OCI-LY1 (cell line): ENCODE measurements around the gene SLC26A2.

Source experiments
- H2AFZ ChIP-seq: fragments of 200-600 bp; sonication (generic), shearing (Covaris generic); 2 replicates; pipeline ENCODE4 v1.6.0; 2014; ENCODE audit warnings: antibody characterized with exemption, mild to moderate bottlenecking, low read length
- H3F3A ChIP-seq: fragments of 200-600 bp; sonication (generic), shearing (Covaris generic); 2 replicates; pipeline ENCODE4 v1.6.0; 2014; ENCODE audit warnings: mild to moderate bottlenecking, antibody characterized with exemption, low read length, moderate library complexity; ENCODE audit not compliant: insufficient read depth
- H3K27ac ChIP-seq: fragments of 200-600 bp; sonication (generic); 2 replicates; pipeline ENCODE4 v1.5.1; 2014; ENCODE audit warnings: low read length, mixed run types, mild to moderate bottlenecking, low read depth; ENCODE audit not compliant: poor library complexity, severe bottlenecking
- H3K27me3 ChIP-seq: fragments of 200-600 bp; sonication (generic); 2 replicates; pipeline ENCODE4 v1.6.0; 2014; ENCODE audit warnings: antibody characterized with exemption, mild to moderate bottlenecking, low read length, moderate library complexity; ENCODE audit not compliant: insufficient read depth
- H3K36me3 ChIP-seq: fragments of 200-600 bp; sonication (generic); 2 replicates; pipeline ENCODE4 v1.6.1; 2014; ENCODE audit warnings: mild to moderate bottlenecking, antibody characterized with exemption, low read length, moderate library complexity, mixed read lengths; ENCODE audit not compliant: insufficient read depth
- H3K4me1 ChIP-seq: fragments of 200-600 bp; sonication (generic); 2 replicates; pipeline ENCODE4 v1.5.1; 2014; ENCODE audit warnings: mild to moderate bottlenecking, low read length, moderate library complexity; ENCODE audit not compliant: insufficient read depth, severe bottlenecking
- H3K4me2 ChIP-seq: fragments of 200-600 bp; sonication (generic), shearing (Covaris generic); 2 replicates; pipeline ENCODE4 v1.6.1; 2014; ENCODE audit warnings: low read length
- H3K4me3 ChIP-seq: fragments of 200-600 bp; sonication (generic); 2 replicates; pipeline ENCODE4 v1.5.1; 2014; ENCODE audit warnings: low read length, low read depth, mild to moderate bottlenecking, mixed read lengths; ENCODE audit not compliant: poor library complexity, severe bottlenecking
- H3K79me2 ChIP-seq: fragments of 200-600 bp; shearing (Covaris generic); 2 replicates; pipeline ENCODE4 v1.6.1; 2016; ENCODE audit warnings: mixed run types, low read length, mixed read lengths; ENCODE audit not compliant: insufficient read depth
- H3K9ac ChIP-seq: fragments of 200-600 bp; sonication (generic), shearing (Covaris generic); 2 replicates; pipeline ENCODE4 v1.6.1; 2014; ENCODE audit warnings: mild to moderate bottlenecking, low read length, mixed read lengths
- H3K9me2 ChIP-seq: fragments of 200-600 bp; sonication (generic), shearing (Covaris generic); 2 replicates; pipeline ENCODE4 v1.6.1; 2014; ENCODE audit warnings: low read depth, mild to moderate bottlenecking, low read length, mixed read lengths
- H3K9me3 ChIP-seq: fragments of 200-600 bp; shearing (Covaris generic); 2 replicates; pipeline ENCODE4 v1.6.1; 2014; ENCODE audit warnings: low read length, mixed read lengths
- H4K20me1 ChIP-seq: fragments of 200-600 bp; sonication (generic), shearing (Covaris generic); 2 replicates; pipeline ENCODE4 v1.6.0; 2016; ENCODE audit warnings: mild to moderate bottlenecking, low read length; ENCODE audit not compliant: insufficient read depth
- EZH2 ChIP-seq: fragments of 200-600 bp; sonication (generic), shearing (Covaris generic); IDR thresholded peaks from 2 replicates; pipeline ENCODE4 v1.8.0; 2017; ENCODE audit warnings: borderline replicate concordance, mixed run types, mild to moderate bottlenecking, antibody characterized with exemption, low read length, moderate library complexity, mixed read lengths
- TF ChIP-seq, protein P1 (sequence below): fragments of 200-600 bp; sonication (generic), shearing (Covaris generic); IDR thresholded peaks from 2 replicates; pipeline ENCODE4 v1.5.1; 2017; ENCODE audit warnings: mild to moderate bottlenecking, antibody characterized with exemption, low read length, moderate library complexity, mixed read lengths

Gene SLC26A2

DNA sequence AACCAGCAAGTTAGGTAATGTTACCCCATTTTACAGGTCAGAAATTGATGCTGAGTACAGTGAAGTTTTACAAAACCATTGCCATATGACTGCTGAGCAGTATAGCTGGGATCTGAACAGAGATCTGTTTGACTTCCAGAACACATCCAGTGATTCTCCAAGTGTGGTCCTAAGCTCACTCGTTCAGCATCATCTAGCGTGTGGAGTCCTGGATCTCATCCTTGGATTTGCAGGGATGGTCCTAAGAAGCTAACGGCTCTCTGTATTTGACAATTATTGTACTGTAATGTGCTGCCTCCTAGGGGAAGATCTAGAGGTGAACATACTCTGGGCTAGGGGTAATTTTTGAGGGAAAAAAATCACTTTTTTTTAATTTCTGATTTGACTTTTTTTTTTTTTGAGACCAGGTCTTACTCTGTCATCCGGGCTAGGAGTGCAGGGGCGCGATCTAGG is 1.4 kb downstream of the SLC26A2 start:
- H3K79me2 ChIP-seq: no peaks in the 10 kb centered on the region
- H3K9me2 ChIP-seq: no peaks in the 10 kb centered on the region
- H3K9ac ChIP-seq: no peak overlapping the region; the same call in 1 of the 2 replicates
- H3K36me3 ChIP-seq: no peaks in the 10 kb centered on the region
- no peak overlapping the region for H2AFZ ChIP-seq
- no peak overlapping the region for H3K4me3 ChIP-seq
- TF ChIP-seq EZH2: no peak
- TF ChIP-seq, protein P1, sequence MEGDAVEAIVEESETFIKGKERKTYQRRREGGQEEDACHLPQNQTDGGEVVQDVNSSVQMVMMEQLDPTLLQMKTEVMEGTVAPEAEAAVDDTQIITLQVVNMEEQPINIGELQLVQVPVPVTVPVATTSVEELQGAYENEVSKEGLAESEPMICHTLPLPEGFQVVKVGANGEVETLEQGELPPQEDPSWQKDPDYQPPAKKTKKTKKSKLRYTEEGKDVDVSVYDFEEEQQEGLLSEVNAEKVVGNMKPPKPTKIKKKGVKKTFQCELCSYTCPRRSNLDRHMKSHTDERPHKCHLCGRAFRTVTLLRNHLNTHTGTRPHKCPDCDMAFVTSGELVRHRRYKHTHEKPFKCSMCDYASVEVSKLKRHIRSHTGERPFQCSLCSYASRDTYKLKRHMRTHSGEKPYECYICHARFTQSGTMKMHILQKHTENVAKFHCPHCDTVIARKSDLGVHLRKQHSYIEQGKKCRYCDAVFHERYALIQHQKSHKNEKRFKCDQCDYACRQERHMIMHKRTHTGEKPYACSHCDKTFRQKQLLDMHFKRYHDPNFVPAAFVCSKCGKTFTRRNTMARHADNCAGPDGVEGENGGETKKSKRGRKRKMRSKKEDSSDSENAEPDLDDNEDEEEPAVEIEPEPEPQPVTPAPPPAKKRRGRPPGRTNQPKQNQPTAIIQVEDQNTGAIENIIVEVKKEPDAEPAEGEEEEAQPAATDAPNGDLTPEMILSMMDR: peak; percentile 72
- H4K20me1 ChIP-seq: no peaks in the 10 kb centered on the region
- no peaks in the 10 kb centered on the region for H3K9me3 ChIP-seq
- H3K27ac ChIP-seq: peak overlapping the region; percentile 29
- H3K27me3 ChIP-seq: no peaks in the 10 kb centered on the region
- peaks cover 24% of the 10 kb centered on the region for H3K4me1 ChIP-seq
- peak overlapping the region; percentile 74 for H3K4me2 ChIP-seq
- no peaks in the 10 kb centered on the region for H3F3A ChIP-seq

DNA sequence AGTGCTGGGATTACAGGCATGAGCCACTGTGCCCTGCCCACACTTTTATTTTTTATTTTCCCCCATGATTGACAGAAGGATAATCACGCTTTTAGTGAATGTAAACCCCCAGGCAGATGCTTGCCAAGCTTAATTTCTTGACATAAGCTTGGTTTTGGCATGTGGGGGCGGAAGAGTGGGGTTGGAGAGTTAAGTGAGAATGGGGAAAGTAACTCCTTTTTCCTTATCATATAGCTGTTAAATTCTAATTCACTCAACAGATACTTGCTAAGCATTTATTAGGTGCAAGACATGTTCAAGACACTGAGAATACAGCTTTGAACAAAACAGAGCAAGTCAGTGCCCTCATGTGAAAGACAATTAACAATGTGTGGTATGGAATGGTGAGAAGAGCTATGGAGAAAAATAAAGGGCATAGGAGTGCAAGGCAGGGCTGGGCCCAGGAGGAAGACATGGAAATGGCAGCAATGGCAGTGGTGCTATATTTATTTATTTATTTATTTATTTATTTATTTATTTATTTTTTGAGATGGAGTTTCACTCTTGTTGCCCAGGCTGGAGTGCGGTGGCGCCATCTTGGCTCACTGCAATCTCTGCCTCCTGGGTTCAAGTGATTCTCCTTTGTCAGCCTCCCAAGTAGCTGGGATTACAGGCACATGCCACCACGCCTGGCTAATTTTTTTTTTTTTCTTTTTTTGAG is 2.2 kb downstream of the SLC26A2 start:
- Histone ChIP-seq H3K4me3 (no peak overlapping the region), H3K79me2 (no peaks in the 10 kb centered on the region), H3K4me1 (peaks cover 24% of the 10 kb centered on the region), H3K4me2 (no peak overlapping the region), H3K27me3 (no peaks in the 10 kb centered on the region), H3K36me3 (no peaks in the 10 kb centered on the region), H3K27ac (peak overlapping the region; percentile 29), H3K9me2 (no peaks in the 10 kb centered on the region), H4K20me1 (no peaks in the 10 kb centered on the region), H2AFZ (no peak overlapping the region), H3K9ac (no peak overlapping the region), H3F3A (no peaks in the 10 kb centered on the region), H3K9me3 (no peaks in the 10 kb centered on the region)
- no peak for TF ChIP-seq EZH2
- TF ChIP-seq, protein P1: no peak

DNA sequence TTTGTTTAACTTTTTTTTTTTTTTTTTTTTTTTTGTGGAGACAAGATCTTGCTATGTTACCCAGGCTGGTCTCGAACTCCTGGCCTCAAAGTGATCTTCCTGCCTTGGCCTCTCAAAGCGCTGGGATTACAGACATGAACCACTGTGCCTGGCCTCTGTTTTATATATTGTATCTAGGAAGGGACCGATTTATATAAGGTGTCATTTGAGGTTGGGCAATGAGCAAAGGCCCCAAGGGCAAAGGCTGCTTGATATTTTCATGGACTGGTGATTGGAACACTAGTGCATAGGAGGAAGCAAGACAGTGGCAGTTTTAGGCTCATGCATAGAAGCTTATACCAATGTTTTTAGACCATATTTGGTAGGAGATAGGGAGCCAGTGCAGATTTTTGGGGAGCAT is 3.2 kb downstream of the SLC26A2 start:
- TF ChIP-seq, protein P1: no peak
- no peak overlapping the region for H3K27ac ChIP-seq
- H3K4me1 ChIP-seq: peaks cover 24% of the 10 kb centered on the region
- H3K9ac ChIP-seq: no peak overlapping the region
- no peak overlapping the region for H2AFZ ChIP-seq
- H3K4me3 ChIP-seq: no peak overlapping the region
- no peaks in the 10 kb centered on the region for H3K27me3 ChIP-seq
- no peaks in the 10 kb centered on the region for H3K9me2 ChIP-seq
- H4K20me1 ChIP-seq: no peaks in the 10 kb centered on the region
- no peaks in the 10 kb centered on the region for H3F3A ChIP-seq
- no peaks in the 10 kb centered on the region for H3K79me2 ChIP-seq
- H3K9me3 ChIP-seq: no peaks in the 10 kb centered on the region
- H3K36me3 ChIP-seq: no peaks in the 10 kb centered on the region
- no peak overlapping the region for H3K4me2 ChIP-seq
